SK-N-SH (cell line): ENCODE data around the gene CPHXL2. TPM values are rescaled to one million over a fixed set of nuclear protein-coding genes. Genes with fewer than 3 reads are reported as not detected.

ENCODE experiments used
- CTCF ChIA-PET: fragments of 300-600, 350-600 bp; formaldehyde crosslinking; extraction: SDS; loops from one replicate; lab custom pipeline; 2021; lab: Yijun Ruan, JAX
- POLR2A ChIA-PET: fragments of 350-600 bp; sonication (Branson Sonifier 250); formaldehyde crosslinking; extraction: SDS; loops from one replicate; lab custom pipeline; 2020; ENCODE audit warnings: antibody characterized with exemption, inconsistent platforms; lab: Yijun Ruan, JAX
- DNase-seq: peaks from one replicate; pipeline ENCODE4 v3.0.0; 2012
- H2AFZ ChIP-seq: fragments of 200-600 bp; sonication (generic); 2 replicates; pipeline ENCODE4 v1.8.1; 2016; ENCODE audit warnings: antibody characterized with exemption, mild to moderate bottlenecking, low read depth
- H3F3A ChIP-seq: fragments of 200-600 bp; sonication (generic); replicated peaks from 2 replicates; pipeline ENCODE3; 2016; ENCODE audit warnings: antibody characterized with exemption, mild to moderate bottlenecking; ENCODE audit not compliant: insufficient read depth
- H3K27ac ChIP-seq, 2 experiments: fragments of 200-500 bp in 1 of 2; fragments of 200-600 bp in 1 of 2; sonication (Bioruptor generic) in 1 of 2; sonication (generic), shearing (Covaris generic) in 1 of 2; 2 replicates each; pipeline versions ENCODE4 v1.5.1 to v1.6.1; 2014 to 2016; ENCODE audit warnings: low read depth in 2 of 2, inconsistent platforms in 1 of 2, low read length in 1 of 2, mild to moderate bottlenecking in 1 of 2, mixed read lengths in 1 of 2
- H3K27me3 ChIP-seq: fragments of 200-600 bp; sonication (generic), shearing (Covaris generic); 2 replicates; pipeline ENCODE4 v1.6.1; 2016; ENCODE audit warnings: mixed run types; ENCODE audit not compliant: insufficient read depth
- H3K36me3 ChIP-seq, 2 experiments: fragments of 200-500 bp in 1 of 2; fragments of 200-600 bp in 1 of 2; sonication (Bioruptor generic) in 1 of 2; sonication (generic) in 1 of 2; replicated peaks in 1 of 2; 2 replicates each; pipeline versions ENCODE3 to v1.5.1; 2014 to 2016; ENCODE audit warnings: low read length in 1 of 2, mild to moderate bottlenecking in 1 of 2; ENCODE audit not compliant: insufficient read depth in 2 of 2, control insufficient read depth in 1 of 2
- H3K4me1 ChIP-seq, 2 experiments: fragments of 200-500 bp in 1 of 2; fragments of 200-600 bp in 1 of 2; sonication (Bioruptor generic) in 1 of 2; sonication (generic), shearing (Covaris generic) in 1 of 2; 2 replicates each; pipeline versions ENCODE4 v1.5.1 to v1.6.1; 2014 to 2016; ENCODE audit warnings: low read depth in 1 of 2, low read length in 1 of 2, mixed run types in 1 of 2; ENCODE audit not compliant: insufficient read depth in 2 of 2, control insufficient read depth in 1 of 2
- H3K4me2 ChIP-seq: fragments of 200-600 bp; sonication (generic), shearing (Covaris generic); 2 replicates; pipeline ENCODE4 v1.6.1; 2017; ENCODE audit warnings: mixed run types
- H3K4me3 ChIP-seq, 2 experiments: fragments of 200-500 bp in 1 of 2; fragments of 200-600 bp in 1 of 2; sonication (Bioruptor generic) in 1 of 2; sonication (generic), shearing (Covaris generic) in 1 of 2; 2 replicates each; pipeline versions ENCODE4 v1.5.1 to v1.8.1; 2014 to 2016; ENCODE audit warnings: low read depth in 2 of 2, inconsistent platforms in 1 of 2, low read length in 1 of 2, mild to moderate bottlenecking in 1 of 2, mixed read lengths in 1 of 2, moderate library complexity in 1 of 2
- H3K79me2 ChIP-seq: fragments of 200-600 bp; sonication (generic); 2 replicates; pipeline ENCODE4 v1.8.1; 2017; ENCODE audit warnings: mild to moderate bottlenecking; ENCODE audit not compliant: insufficient read depth
- H3K9ac ChIP-seq: fragments of 200-600 bp; sonication (generic); 2 replicates; pipeline ENCODE4 v1.6.1; 2017; ENCODE audit warnings: mixed run types
- H3K9me2 ChIP-seq: fragments of 200-600 bp; sonication (generic); 2 replicates; pipeline ENCODE4 v1.6.1; 2017; ENCODE audit warnings: mixed run types
- H3K9me3 ChIP-seq: fragments of 200-600 bp; sonication (generic); 2 replicates; pipeline ENCODE4 v1.6.1; 2017; ENCODE audit warnings: mixed run types, mild to moderate bottlenecking, moderate library complexity
- H4K20me1 ChIP-seq: fragments of 200-600 bp; sonication (generic); 2 replicates; pipeline ENCODE4 v1.6.1; 2017; ENCODE audit warnings: mild to moderate bottlenecking, mixed run types; ENCODE audit not compliant: insufficient read depth
- FOXM1 ChIP-seq: IDR thresholded peaks from 2 replicates; pipeline ENCODE4 v1.4.0; 2012; ENCODE audit warnings: low read depth, mild to moderate bottlenecking
- MAX ChIP-seq: IDR thresholded peaks from 2 replicates; pipeline ENCODE4 v1.4.0; 2012; ENCODE audit warnings: low read depth
- POLR2AphosphoS5 ChIP-seq: IDR thresholded peaks from 2 replicates; pipeline ENCODE4 v1.6.1; 2012; ENCODE audit warnings: low read depth, low read length
- RCOR1 ChIP-seq: fragments of 150-350 bp; IDR thresholded peaks from 2 replicates; pipeline ENCODE4 v1.6.1; 2017; ENCODE audit warnings: antibody characterized with exemption, low read length
- TAF1 ChIP-seq: IDR thresholded peaks from 2 replicates; pipeline ENCODE4 v1.6.1; 2012; ENCODE audit warnings: low read depth, mild to moderate bottlenecking, low read length, moderate library complexity, borderline replicate concordance
- TCF12 ChIP-seq: IDR thresholded peaks from 2 replicates; pipeline ENCODE4 v1.4.0; 2012
- YY1 ChIP-seq: IDR thresholded peaks from 2 replicates; pipeline ENCODE4 v1.4.0; 2012; ENCODE audit warnings: low read depth, mild to moderate bottlenecking
- WGBS: methylation state at CpG from one replicate; pipeline ENCODE4 v1.1.6; 2017; ENCODE audit warnings: low lambda C conversion rate; 5-methylcytosine and 5-hydroxymethylcytosine counted together
- polyA plus RNA-seq, 3 experiments: library from polyadenylated mRNA; depleted of rRNA; stranded (reverse); fragments of >200 nt; gene quantifications; 2 replicates each; pipeline ENCODE4 v1.2.3, GENCODE V29; 2012

The CPHXL2 gene
- polyA plus RNA-seq, 1 of the 3 experiments (the other 2 are of a cell fraction): not detected

- Histone ChIP-seq H3K36me3 (peaks cover 41 to 45% of the 10 kb centered on the region in 2 experiments), H4K20me1 (peaks cover 38% of the 10 kb centered on the region), H3K4me1 (peaks cover 12 to 15% of the 10 kb centered on the region in 2 experiments; a peak in 2 of 4 replicates), H3K9ac (peak overlapping the region; percentile 19; the same call in 1 of the 2 replicates), H3K27me3 (no peaks in the 10 kb centered on the region), H3K9me3 (no peaks in the 10 kb centered on the region), H3F3A (peaks cover 23% of the 10 kb centered on the region), H2AFZ (0 out of 2 replicates have a peak overlapping the region, but pooled peaks have one; percentile 8), H3K9me2 (no peaks in the 10 kb centered on the region), H3K79me2 (peaks cover 65% of the 10 kb centered on the region), H3K27ac (peak overlapping the region; percentile 25 to 83; a peak in 3 of 4 replicates), H3K4me3 (no peak overlapping the region), H3K4me2 (peak overlapping the region; percentile 61)
- WGBS: 11% methylated on average over 1 of the region's 1 CpG
- peak; percentile 30 for DNase-seq
- ChIA-PET CTCF (no interaction called here), POLR2A (no interaction called here)
- peak; percentile 62 for TF ChIP-seq TCF12
- no peak for TF ChIP-seq RCOR1
- no peak for TF ChIP-seq FOXM1
Measured at GRCh38 chr16:75653922-75654321, 22.9 kb downstream of the CPHXL2 start.

GRCh38 chr16:75648265-75649076 is 28.3 kb downstream of the CPHXL2 start:
- WGBS: under 1% methylated on average over 35 of the region's 62 CpGs
- peaks cover 18 to 20% of the 10 kb centered on the region in 2 experiments for H3K36me3 ChIP-seq
- DNase-seq: peak; percentile 85
- no peaks in the 10 kb centered on the region for H3K27me3 ChIP-seq
- H3K4me3 ChIP-seq: peak overlapping the region; percentile 88 to 90
- H3K9ac ChIP-seq: peak overlapping the region; percentile 97
- no peaks in the 10 kb centered on the region for H3K9me2 ChIP-seq
- H3K79me2 ChIP-seq: peaks cover 97% of the 10 kb centered on the region
- peaks cover 9% of the 10 kb centered on the region for H3F3A ChIP-seq
- ChIA-PET CTCF (interaction anchor here (0.7 to 1.4 kb wide), 4 partner anchors 27 to 409 kb away, joined by 3 read pairs; no protein-coding TSS in a partner anchor), POLR2A (interaction anchor here (0.6 to 1.4 kb wide), 2 partner anchors 18 to 174 kb away, joined by 3 to 7 read pairs; no protein-coding TSS in a partner anchor)
- H3K27ac ChIP-seq: peak overlapping the region; percentile 72 to 92
- H3K4me1 ChIP-seq: peaks cover 9 to 21% of the 10 kb centered on the region in 2 experiments; a peak in 3 of 4 replicates
- H3K9me3 ChIP-seq: no peaks in the 10 kb centered on the region
- H4K20me1 ChIP-seq: peaks cover 41% of the 10 kb centered on the region
- peak; percentile 89 for TF ChIP-seq YY1
- TF ChIP-seq TAF1: no peak; the same call in 1 of the 2 replicates
- peak; percentile 7; the same call in 1 of the 2 replicates for TF ChIP-seq MAX
- TF ChIP-seq POLR2AphosphoS5: peak; percentile 52; the same call in 1 of the 2 replicates
- TF ChIP-seq, all 33 proteins: peak for 3
- Histone ChIP-seq H3K4me2 (peak overlapping the region; percentile 93), H2AFZ (peak overlapping the region; percentile 91)
